Fibroblast of skin of scalp (primary cell): ENCODE data around the gene AQP9.
A peak's percentile ranks its signal among the peaks of the same experiment; 100 is the strongest.
"Not testable (repeated sequence)": the region's sequence is repeated elsewhere in the genome, so short reads cannot be mapped to it uniquely, and the experiment has no call there.

Experiments used
- DNase-seq: peaks from one replicate; pipeline ENCODE4 v3.0.0-alpha.2; 2013

AQP9 gene

DNA sequence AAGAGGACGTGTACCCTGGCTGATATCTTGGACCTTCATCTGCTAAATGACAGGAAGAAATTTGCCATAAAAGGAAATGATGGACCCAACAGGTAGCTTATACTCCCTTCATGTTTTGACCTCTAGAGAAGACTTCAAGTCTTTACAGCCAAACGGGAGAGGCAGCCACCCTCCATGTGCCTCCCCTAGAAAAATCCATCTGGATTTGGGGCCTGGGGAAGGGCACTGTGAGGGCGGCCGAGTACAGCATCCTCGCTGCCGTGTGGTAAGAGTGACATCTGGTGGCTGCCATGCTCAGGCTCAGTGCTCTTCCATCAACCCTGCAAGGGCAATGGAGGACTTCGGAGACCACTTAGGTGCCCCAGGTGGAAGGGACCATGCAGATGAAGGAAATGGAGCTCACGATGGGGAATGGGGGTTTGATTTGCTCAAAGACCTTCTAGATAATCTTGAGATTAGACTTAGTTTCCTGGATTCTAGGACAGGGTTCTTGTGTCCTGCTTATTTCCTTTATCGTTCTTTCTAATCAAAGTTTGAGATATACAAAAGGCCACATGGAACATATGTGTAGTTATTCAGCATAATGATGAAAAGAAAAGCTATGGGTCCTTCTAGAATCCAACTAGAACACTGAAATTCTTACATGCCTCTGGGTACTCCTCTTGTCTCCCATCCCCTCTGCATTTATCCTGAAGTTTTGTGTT lies 44.4 kb downstream of the AQP9 start:
- DNase-seq: peak; percentile 55

- peak; percentile 13 for DNase-seq
Measured at GRCh38 chr15:58185439-58185838, 47.3 kb downstream of the AQP9 start.

- no peak for DNase-seq
Measured at GRCh38 chr15:58189148-58189811, 51.1 kb downstream of the AQP9 start.

GRCh38 chr15:58190419-58190818 lies 52.2 kb downstream of the AQP9 start:
- peak; percentile 8 for DNase-seq

DNA sequence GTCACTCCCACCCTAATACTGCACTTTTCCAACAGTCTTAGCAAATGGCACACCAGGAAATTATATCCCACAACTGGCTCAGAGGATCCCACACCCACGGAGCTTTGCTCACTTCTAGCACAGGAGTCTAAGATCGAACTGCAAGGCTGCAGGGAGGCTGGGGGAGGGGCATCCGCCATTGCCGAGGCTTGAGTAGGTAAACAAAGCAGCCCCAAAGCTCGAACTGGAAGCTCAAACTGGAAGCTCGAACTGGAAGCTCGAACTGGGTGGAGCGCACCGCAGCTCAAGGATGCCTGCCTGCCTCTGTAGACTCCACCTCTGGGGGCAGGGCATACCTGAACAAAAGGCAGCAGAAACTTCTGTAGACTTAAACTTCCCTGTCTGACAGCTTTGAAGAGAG lies 55.5 kb downstream of the AQP9 start:
- DNase-seq: not testable (repeated sequence)

GRCh38 chr15:58200739-58201138 lies 62.6 kb downstream of the AQP9 start:
- no peak for DNase-seq

GRCh38 chr15:58201516-58201915 lies 63.3 kb downstream of the AQP9 start:
- peak; percentile 70 for DNase-seq

- DNase-seq: peak; percentile 99
Measured at GRCh38 chr15:58203537-58203936, 65.4 kb downstream of the AQP9 start.

- peak; percentile 41 for DNase-seq
Measured at GRCh38 chr15:58206151-58206550, 68.0 kb downstream of the AQP9 start.

- not testable (repeated sequence) for DNase-seq
Measured at GRCh38 chr15:58208217-58208616, 70.0 kb downstream of the AQP9 start.

GRCh38 chr15:58209007-58209481 lies 70.9 kb downstream of the AQP9 start:
- DNase-seq: peak; percentile 50

GRCh38 chr15:58210031-58210430 lies 71.8 kb downstream of the AQP9 start:
- DNase-seq: not testable (repeated sequence)

DNA sequence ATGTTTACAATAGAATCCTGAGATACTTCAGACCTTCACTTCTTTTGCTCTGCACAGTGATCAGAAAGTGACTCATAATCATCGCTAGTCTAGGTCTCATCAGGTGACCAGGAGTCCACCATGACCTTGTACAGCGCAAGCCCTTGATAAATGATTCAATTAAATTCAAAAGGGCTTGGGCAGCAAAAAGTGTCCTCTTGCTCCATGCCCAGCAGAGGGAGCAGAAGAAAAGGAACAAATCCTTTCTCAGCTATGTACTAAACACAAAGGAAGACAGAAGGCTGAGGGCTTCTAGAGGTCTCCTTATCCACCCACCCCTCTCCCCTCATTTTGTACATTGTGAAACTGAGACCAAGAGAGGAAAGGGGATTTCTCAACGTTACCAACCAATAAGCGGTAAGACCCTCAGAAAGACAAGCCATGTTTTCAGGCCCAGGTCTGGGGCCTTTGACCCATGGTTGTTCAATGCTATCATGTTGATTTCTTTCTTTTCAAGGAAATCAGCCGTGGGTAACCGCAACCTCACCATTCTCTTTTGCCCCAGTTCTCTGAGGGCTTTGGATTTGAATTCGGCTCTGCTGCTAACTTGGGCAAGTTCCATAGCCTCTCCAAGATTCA lies 74.8 kb downstream of the AQP9 start:
- DNase-seq: peak; percentile 54

DNA sequence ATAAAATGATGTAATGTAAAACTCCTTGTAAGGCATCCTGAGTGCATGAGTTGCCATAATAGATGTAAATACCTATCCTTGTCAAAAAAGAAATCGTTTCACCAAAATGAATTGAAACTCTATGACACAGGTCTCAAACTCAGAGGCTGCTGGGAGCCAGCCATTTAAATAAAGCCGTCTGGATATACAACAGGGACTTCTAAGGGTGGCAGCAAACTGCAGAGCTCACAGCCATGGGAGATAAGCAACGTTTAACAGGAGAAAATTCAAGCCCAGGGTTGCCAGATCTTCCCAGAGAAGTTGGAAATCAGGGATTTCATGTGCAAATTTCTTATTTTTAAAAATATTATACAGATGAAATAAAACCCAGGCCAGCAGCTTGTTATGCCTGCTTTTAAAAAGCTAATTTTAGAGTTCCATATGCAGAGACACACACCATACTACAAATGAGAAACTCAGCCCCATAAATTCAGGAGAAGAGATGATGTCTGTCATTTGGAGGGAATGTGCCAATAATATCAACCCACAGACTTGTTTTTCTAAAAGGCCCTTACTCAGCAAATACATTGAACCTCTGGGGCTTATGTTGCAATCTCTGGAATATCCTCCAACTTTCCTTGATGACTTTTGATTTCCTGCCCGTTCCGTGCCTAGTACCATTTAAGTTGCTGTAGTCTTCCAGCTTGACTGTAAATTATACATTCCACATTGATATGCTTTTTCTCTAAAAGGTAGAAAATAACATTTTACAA lies 75.6 kb downstream of the AQP9 start:
- peak; percentile 76 for DNase-seq

DNA sequence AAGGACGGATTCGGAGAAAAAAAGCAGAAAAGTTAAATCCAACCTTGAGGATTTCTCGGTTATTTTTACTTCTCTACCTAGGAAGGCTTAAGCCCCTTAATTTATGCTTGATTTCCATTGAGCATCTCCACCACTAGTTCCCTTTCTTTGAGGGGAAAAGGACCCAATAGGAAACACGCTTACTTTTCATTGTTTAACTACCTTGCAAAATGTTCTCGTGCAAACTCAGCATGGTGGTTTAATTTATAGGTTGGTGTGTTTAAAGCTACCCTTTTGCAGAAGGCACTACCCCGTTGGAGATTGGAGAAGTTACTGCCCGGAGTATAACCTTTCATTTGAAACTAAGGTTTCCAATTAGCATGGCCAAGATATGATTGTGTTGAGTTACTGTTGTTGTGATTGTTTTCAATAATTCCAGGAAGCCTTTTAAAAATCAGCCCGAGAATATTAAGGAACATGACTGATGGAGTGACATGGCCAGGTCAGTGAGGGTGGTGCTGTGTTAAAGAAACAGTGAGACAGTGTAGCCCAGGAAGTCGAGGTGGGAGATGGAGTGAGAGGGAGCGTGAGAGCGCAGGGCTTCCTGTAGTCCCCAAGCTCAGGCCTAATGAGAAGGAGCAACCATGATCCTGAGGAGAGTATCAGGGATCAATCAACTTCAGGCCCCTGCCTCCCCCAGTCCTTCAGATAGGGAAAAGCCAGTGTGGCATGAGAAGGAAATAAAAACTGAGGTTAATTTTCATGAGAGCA lies 76.6 kb downstream of the AQP9 start:
- DNase-seq: no peak

GRCh38 chr15:58217460-58217859 lies 79.3 kb downstream of the AQP9 start:
- DNase-seq: no peak

GRCh38 chr15:58221591-58222241 lies 83.5 kb downstream of the AQP9 start:
- peak; percentile 36 for DNase-seq

DNA sequence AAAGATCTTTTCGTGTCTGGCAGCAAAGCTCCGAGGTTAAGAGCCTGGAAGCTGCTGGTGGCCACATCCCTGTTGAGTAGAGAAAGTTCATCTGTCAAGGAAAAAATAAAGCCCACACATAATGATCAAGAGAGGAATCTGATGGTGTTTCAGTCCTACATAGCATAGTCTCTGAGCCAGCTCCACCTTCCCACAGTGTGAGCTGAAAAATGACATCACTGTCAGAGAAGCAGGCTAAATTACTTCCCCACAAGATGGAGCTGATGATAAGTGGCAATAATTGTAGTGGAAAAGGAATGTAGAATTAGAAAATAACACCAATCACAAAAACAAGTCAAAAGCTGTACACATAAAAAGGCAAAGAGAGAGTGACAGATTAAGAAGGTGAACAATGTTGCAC lies 84.5 kb downstream of the AQP9 start:
- DNase-seq: peak; percentile 39

GRCh38 chr15:58223432-58223831 lies 85.3 kb downstream of the AQP9 start:
- DNase-seq: no peak

DNA sequence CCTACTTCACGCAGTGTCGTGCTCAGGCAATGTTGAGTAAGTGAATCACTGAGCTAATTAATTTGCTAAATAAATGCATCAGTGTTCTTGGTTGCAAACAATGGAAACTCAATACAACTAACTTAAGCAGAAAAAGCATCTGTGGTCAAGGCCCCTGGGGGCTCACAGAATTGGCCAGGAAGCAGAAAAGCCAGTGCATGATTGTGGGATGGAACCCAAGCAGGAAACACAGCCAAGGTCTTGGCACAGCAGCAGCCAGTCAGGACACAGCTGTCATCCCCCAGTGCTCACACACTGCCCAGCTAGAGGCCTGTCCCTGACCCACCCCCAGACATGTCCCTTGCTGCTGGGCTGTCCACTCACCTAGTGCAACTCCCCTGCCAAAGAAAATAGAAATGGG lies 85.9 kb downstream of the AQP9 start:
- peak; percentile 39 for DNase-seq

DNA sequence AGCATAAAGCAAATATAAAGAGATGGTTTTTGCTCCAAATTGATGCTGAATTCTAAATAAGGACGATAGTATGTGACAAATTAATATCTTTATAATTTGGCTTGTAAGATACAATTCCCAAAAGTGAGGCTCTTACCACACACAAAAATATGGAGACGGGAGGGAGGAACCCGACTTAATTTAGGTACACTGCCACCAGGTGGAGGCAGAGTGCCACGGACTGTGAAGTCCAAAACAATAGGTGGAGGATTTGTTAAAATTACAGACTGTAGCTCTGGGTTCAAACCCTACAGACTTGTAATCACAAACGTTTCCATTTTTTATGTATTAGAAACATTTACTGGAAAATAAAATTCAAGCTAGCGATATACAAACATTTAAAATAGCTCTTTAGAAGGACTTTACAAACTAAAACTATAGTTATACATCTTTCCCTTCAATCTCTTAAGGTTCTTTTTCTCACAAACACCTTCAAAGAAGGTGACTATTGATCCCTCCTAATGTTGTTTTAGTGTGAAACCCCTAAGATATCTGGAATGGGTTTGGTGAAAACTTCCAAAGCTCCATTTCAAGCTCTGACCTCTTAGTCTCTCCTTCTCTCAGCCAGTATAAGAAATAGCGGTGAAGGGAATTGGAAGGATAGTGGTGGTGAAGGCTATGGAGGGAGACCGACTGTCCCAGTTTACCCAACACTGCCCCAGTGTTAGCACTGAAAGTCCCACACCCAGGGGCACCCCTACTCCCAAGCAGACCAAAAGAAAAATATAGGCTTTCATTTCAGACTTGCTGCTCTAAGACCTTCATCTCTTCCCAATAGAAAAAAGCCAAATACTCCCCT lies 89.7 kb downstream of the AQP9 start:
- peak; percentile 81 for DNase-seq
